GM12874 (cell line): ENCODE measurements around the gene PRR30.

Experiments
- CTCF ChIP-seq: IDR thresholded peaks from 2 replicates; pipeline ENCODE4 v1.5.1; 2011; ENCODE audit warnings: low read depth, mild to moderate bottlenecking, control low read depth, low read length, moderate library complexity; ENCODE audit not compliant: insufficient read depth

PRR30 gene

GRCh38 chr2:27139310-27139709, at the start of gene PRR30:
PRR30 (minus strand) TSS chr2:27139410; CDS start chr2:27138329, 1,081 bp downstream.
- no peak for TF ChIP-seq CTCF

- TF ChIP-seq CTCF = no peak
Observed at GRCh38 chr2:27186613-27187345, 47.6 kb upstream of the PRR30 start.

- no peak for TF ChIP-seq CTCF
Observed at GRCh38 chr2:27185331-27186026, 46.3 kb upstream of the PRR30 start.

GRCh38 chr2:27184115-27184514, 44.9 kb upstream of the PRR30 start:
- TF ChIP-seq CTCF = no peak

GRCh38 chr2:27182346-27182745, 43.1 kb upstream of the PRR30 start:
- TF ChIP-seq CTCF = no peak

- TF ChIP-seq CTCF = no peak
Observed at GRCh38 chr2:27179344-27180000, 40.3 kb upstream of the PRR30 start.

GRCh38 chr2:27178469-27178868, 39.3 kb upstream of the PRR30 start:
- TF ChIP-seq CTCF = no peak
